ENCODE results near the gene SP8.

The SP8 gene

DNA sequence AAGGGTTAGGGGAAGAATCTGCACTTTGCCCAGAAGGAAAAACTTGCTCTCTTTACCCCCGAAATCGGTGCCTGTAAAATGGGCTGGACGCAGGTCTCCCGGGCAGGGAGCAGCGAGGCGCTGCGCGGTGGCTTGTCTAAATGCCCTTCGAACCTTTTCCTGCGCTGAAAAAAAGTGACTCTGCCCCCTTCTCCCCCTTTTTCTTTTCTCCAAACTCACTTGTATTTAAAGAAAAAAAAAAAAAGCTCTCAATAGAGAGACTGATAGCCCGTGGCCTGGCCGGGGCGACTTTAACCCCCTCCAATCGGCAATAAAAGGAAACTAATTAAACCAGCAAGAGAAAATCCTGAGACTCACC, 286 bp downstream of the SP8 start:
- TF ChIP-seq GATA3 (IDR thresholded peaks at IDR 0.05; ENCODE audit: low read depth, low read length), result no peak
- TF ChIP-seq GATA2 (IDR thresholded peaks at IDR 0.05; ENCODE audit: low read depth, low read length), result no peak

DNA sequence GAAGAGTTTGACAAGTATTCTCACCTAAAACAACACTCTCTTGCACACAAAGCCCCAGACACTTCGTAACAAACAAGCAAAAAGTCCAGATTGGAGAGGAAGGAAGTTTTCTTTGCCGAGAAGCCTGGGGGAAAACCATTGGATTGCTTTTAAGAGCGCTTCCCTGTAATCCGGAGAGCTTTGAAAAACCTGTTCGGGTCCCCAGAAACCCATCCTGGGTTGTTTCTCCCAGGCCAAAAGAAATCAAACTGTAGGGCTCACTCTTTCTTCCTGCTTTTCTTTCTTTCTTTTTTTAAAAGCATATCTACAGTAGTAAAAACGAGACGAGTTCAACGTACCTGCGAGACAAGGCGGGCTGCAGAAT, 655 bp downstream of the SP8 start:
- no peak for TF ChIP-seq GATA2 (IDR thresholded peaks at IDR 0.05; ENCODE audit: low read depth, low read length)

DNA sequence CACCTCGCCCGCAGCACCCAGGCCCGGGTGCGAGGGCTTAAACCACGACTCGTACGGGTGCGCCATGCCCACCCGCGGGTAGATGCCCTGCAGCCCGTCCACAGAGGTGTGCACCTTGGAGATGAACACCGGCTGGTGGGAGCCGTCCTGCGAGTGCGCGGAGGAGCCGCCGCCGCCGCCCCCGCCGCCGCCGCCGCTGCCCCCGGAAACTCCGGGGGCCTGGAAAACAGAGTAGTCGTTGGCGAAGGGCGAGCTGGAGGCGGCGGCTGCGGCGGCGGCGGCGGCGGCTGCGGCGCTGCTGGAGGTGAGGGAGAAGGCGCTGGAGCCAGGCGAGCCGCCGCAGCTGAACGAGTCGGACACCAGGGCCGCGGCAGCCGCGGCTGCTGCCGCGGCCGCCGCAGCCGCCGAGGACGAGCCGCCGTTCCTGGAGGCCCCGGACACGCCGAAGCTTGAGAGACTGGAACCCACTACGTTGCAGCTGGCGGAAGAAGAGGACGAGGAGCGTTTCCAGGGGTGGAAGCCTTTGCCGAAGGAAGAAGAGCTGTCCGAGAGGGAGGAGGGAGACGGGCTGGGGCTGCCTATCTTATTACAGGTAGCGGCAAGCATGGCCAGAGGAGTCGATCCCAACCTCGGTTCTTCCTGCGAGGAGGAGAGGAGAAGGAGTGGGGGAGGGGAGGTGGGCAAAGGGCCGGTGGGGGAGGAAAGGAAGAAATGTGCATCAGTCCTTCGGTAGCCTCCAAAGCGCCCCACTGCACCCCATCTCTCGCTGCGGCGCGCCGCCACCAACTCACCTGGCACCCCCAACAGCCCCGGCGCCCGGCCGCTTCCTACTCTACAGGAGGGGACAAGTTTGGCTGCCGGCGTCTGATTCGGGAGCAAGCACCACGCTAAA, 1.3 kb downstream of the SP8 start:
- TF ChIP-seq GATA3 (IDR thresholded peaks at IDR 0.05; ENCODE audit: low read depth, low read length) (no peak), GATA2 (IDR thresholded peaks at IDR 0.05; ENCODE audit: low read depth, low read length) (no peak)

DNA sequence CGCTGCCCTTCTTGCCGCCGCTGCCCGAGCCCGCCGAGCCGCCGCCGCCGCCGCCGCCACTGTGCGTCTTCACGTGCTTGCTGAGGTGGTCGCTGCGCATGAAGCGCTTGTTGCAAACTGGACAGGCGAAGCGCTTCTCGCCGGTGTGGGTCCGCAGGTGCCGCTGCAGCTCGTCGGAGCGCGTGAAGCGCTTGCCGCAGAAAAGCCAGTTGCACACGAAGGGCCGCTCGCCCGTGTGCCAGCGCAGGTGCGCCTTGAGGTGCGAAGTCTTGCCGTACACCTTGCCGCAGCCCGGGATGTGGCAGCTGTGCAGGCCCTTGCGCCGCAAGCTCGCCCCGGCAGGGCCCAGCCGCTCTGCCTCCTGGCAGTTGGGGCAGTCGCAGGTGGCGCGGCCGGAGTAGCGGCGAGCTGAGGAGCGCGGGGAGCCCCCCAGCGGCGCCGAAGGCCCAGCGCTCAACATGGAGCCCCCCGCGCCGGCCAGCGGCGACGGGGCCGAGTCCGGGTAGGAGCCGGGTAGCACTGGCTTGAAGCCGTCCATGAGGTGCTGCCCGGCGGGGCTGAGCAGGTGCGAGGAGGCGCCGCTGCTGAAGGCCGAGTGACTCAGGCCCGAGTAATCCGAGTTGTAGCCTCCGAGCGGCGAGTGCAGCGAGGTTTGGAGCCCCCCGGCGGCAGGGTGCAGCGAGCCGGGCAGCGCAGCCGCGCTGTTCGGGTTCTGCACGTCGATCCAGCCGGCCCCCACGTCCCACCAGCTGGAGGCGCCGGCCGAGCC, 2.1 kb downstream of the SP8 start:
- TF ChIP-seq GATA3 (IDR thresholded peaks at IDR 0.05; ENCODE audit: low read depth, low read length), result no peak
- TF ChIP-seq GATA2 (IDR thresholded peaks at IDR 0.05; ENCODE audit: low read depth, low read length), result no peak

DNA sequence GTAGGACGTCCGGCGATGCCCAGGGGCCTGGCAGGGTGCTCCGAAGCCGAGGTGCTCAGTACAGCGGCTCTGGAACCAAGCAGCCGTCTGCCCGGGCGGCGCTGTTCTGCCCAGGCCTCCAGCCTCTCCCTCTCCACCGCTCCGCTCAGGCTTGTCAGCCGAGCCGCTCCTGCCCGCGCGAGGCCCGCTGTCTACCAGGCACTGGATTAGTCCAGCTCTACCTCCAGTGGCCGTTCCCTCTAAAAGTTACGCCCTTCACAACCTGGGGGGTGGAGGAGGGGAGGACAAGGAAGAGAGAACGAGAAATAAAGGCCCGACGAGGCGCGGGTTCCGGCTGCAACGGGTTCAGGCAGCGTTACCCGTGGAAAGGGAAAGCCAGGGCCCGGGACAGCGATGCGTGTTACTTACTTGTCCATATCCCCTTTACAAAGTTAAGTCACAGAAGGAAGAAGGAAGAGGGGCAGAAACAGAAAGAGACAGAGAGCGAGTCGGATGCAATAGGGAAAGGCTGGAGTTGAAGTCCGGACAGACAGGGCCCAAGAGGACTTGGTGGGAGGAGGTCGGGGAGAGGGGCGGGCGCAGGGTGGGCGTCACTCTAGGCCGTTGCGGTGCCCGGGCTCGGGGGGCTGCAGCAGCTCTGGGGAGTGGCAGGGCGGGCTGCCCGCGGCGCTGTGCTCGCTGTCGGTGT, 2.8 kb downstream of the SP8 start:
- TF ChIP-seq GATA2 (IDR thresholded peaks at IDR 0.05; ENCODE audit: low read depth, low read length) (no peak), GATA3 (IDR thresholded peaks at IDR 0.05; ENCODE audit: low read depth, low read length) (no peak)

DNA sequence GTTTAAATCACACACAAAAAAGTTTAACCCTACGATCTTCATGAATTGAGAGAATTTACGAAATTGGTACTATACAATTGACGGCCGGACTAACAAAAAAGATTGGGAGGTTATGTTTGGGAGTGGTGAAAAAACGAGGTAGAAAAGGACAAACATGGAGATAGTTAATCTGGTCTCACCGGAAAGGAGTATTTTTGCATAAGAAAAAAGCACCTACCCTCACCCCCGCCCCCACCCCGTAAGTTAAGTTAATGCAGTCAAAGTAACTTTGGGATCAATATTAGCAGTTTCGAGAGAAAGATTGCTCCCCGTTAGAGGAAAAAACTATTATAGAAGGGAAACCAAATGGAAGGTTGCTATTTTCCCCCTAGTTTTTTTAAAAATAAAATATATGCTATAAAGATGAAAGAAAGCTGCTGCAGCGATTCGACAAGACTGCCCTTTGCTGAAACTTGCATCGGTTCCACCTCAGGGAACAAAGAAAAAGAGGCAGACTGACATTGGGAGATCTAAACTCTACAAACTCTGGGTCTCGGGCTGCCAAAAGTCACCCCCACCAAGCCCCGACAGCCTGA, 3.5 kb downstream of the SP8 start:
- no peak for TF ChIP-seq GATA2 (IDR thresholded peaks at IDR 0.05; ENCODE audit: low read depth, low read length)
- TF ChIP-seq GATA3 (IDR thresholded peaks at IDR 0.05; ENCODE audit: low read depth, low read length), result no peak

DNA sequence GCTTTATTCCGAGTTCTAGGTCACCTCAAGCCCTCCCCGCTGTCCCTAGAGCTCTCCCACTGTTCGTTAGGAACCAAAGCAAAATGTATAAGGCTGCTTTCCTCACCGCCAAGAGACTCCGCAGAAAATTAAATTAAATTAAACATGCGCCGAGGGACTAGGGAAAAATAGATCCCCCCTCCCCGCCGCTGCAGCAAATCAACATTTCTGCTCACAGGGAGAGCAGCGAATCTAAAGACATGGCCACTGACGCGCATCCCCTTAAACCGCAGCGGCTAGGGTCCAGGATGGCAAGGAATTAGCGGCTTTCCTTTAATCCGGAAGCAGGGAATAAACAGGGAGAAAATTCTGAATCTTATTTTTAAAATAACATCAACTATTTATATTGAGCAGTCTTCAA, 7.6 kb downstream of the SP8 start:
- TF ChIP-seq GATA2 (IDR thresholded peaks at IDR 0.05; ENCODE audit: low read depth, low read length) (no peak), GATA3 (IDR thresholded peaks at IDR 0.05; ENCODE audit: low read depth, low read length) (no peak)

DNA sequence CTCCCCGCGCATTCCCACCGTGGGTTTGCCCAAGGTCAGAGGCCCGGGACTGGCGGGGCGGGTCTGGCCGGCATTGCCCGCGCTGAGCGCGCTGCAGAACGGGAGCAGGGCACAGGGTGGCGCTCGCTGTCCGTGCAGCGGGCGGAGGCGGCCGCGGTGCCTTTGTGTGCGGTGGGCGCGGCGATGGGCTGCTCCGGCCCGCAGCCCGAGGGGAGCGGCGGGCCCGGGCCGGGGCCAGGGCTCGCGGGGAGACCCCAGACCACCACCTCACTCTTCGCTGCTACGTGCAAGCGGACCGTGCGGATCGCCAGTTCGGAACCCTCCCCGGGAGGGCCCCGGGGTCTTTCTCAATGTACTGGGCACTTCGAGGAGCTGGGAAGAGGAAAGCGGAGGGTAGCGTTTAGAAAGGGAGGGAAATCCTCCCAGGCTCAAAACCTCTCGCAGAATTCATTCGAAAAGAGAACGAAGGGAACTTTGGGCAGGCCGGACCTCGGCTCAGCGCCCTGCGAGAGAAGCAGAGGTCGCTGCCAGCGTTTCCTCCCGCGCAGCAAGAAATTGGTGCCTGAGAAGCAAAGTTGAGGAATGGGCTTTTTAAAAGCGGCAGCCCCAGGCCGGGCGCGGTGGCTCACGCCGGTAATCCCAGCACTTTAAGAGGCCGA, 8.5 kb downstream of the SP8 start:
- TF ChIP-seq GATA3 (IDR thresholded peaks at IDR 0.05; ENCODE audit: low read depth, low read length) (no peak), GATA2 (IDR thresholded peaks at IDR 0.05; ENCODE audit: low read depth, low read length) (no peak)

DNA sequence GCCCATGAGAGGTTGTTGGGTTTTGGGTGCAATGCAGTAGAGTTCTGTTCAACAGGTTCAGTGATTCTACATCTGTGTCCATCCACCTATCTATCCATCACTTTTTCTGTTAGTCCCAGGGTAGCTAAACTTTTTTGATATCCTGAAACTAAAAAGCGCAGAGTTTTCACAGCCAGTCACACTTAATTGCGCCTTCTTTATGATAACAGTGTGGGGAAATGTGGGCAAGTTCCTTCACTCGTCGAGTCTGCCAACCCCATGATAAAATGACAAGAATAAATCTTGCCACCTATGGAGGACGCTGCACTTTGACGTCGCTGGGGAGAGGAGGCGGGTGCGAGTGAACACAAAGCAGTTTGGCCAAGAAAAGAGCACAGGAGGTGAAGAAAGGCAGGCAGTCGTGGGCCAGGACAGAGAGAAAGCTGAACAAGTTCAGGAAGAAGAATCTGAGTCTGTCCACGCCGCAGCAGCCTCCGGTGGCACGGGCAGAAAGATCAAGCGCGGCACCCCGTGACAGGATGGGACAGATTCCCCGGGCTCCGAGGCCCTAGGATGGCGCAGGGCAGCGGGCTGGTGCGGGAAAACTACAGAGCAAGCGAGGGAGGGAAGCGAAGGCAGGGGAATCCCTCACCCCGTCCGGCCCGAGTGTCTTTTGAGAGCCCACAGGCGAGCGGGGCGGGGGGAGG, 9.2 kb downstream of the SP8 start:
- TF ChIP-seq GATA2 (IDR thresholded peaks at IDR 0.05; ENCODE audit: low read depth, low read length) (no peak), GATA3 (IDR thresholded peaks at IDR 0.05; ENCODE audit: low read depth, low read length) (no peak)

DNA sequence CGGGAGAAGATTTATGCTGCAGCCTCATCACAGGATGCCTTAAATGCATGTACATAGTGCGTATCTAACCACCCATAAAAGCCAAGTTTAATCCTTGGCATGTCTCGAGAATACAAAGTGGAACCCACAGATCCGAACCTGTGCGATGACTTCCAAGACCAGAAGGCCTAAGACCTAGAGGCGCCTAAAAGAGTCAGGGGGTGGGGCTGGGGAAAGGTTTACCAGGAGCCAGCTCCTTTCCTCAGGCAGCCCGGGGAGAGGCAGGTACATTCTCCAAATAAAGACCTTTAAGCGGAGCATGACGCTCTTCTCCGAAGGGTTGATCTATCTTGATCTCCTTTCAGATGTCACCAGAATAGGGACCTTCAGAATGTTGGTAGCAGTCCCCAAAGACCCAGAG, 9.7 kb downstream of the SP8 start:
- TF ChIP-seq GATA2 (IDR thresholded peaks at IDR 0.05; ENCODE audit: low read depth, low read length) (no peak), GATA3 (IDR thresholded peaks at IDR 0.05; ENCODE audit: low read depth, low read length) (no peak)

DNA sequence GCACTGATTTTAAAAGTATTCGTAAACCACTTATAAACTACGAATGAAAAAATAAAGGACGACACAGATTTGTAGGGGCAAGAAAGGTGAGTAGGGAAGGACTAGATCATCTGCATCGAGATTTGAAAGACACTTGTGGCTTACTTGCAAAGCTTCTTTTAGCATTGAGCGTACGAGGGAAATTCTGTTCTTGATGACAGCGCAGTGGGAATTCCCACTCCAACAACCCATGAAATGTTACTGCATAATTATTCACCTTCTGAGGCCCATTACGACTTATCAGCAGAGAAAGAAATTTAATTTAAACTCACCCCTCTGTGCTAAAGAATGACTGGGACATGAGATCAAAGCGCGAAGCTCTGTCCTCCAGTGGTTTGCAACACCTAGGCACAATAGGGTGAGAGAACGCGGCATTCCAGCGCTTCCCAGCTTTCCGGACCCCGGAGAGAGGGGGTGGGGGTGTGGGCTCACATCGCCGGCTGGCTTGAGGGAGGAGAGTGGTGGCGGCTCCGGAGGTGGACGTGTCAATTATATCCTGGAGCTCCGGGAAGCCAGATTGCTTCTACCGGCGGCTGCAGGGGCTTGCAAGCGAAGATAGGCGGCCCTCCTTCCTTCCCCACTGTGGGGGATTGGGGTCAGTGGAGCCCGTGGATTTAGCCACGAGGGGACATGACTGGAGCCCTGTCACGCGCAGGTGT, 10.3 kb downstream of the SP8 start:
- TF ChIP-seq GATA3 (IDR thresholded peaks at IDR 0.05; ENCODE audit: low read depth, low read length) (no peak), GATA2 (IDR thresholded peaks at IDR 0.05; ENCODE audit: low read depth, low read length) (no peak)

DNA sequence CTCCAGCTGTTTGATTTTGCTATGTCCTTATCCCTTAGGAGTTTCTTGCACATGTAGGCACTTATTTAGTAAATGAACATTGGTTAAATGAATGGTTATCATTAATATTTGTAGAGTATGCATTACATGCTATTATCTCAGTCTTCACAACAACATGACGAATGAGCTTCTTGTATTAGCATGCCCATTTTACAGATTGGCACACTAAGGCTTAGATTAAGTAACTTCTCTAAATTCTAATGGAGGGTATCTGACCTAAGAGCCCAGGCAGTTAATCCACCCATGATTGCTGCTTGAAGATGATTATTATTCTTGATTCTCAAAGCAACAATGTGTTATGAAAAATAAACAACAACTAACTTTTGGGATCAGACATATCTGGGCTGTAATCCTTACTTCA, 32.7 kb downstream of the SP8 start:
- TF ChIP-seq GATA2 (IDR thresholded peaks at IDR 0.05; ENCODE audit: low read depth, low read length), result no peak

DNA sequence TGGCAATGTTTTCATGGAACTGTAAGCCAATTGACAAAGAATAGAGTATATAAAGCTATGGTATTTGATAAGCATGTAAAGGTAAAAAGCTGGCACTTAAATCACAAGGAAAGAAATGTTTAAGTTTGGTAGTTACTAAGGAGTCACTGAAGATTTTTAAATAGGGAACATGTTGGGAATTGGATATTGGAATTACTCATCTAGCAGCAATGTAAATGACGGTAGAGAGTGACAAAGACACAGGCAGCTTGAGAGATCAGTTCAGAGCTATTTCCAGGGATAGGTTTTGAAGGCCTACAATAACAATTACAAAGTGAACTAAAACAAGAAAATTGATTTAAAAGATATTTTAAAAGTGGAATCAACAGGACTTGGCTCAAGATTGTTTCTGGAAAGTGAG, 36.8 kb downstream of the SP8 start:
- no peak for TF ChIP-seq GATA2 (IDR thresholded peaks at IDR 0.05; ENCODE audit: low read depth, low read length)
- no peak for TF ChIP-seq GATA3 (IDR thresholded peaks at IDR 0.05; ENCODE audit: low read depth, low read length)

Data from SH-SY5Y (cell line).